Stomach (tissue), 4 donors: Measurements from ENCODE around the gene HRCT1.

Source experiments
- CTCF ChIP-seq, 7 experiments: fragments of 450-650 bp in 4 of 7; fragments of 200-600 bp in 3 of 7; sonication (generic) in 3 of 7; IDR thresholded peaks; one replicate each; pipeline ENCODE4 v1.5.1; 2016 to 2019; ENCODE audit warnings: antibody characterized with exemption in 7 of 7, control low read depth in 2 of 7, mild to moderate bottlenecking in 1 of 7
- EP300 ChIP-seq: sonication (generic); formaldehyde crosslinking; IDR thresholded peaks from one replicate; pipeline ENCODE4 v1.6.1; 2017; ENCODE audit warnings: antibody characterized with exemption

- TF ChIP-seq CTCF (IDR thresholded peaks at IDR 0.05) (no peak), EP300 (no peak)
Observed at GRCh38 chr9:35912791-35913400, 6.9 kb downstream of the HRCT1 start.
